ENCODE measurements around the gene VDAC1.

VDAC1 gene

GRCh38 chr5:133924221-133924920 is 80.4 kb downstream of the VDAC1 start:
- DNase-seq = no peak

- DNase-seq = no peak
Observed at GRCh38 chr5:133921979-133922378, 82.8 kb downstream of the VDAC1 start.
